Activated T-helper 2 cell treated with anti-CD3 and anti-CD28 coated beads, Interferon-gamma antibody, Interleukin-2, Interleukin-4, amounts not matched to agents 10 μg/mL and 5 μg/mL and 100 μg/mL, durations not matched to agents 14 hours and 24 hours and 36 hours (primary cell): Measurements from ENCODE around the gene CFAP92. TPM values are rescaled to one million over a fixed set of nuclear protein-coding genes. Genes with fewer than 3 reads are reported as not detected.
A peak's percentile ranks its signal among the peaks of the same experiment; 100 is the strongest.
"Not testable (repeated sequence)": the region's sequence is repeated elsewhere in the genome, so short reads cannot be mapped to it uniquely, and the experiment has no call there.

Source experiments
- DNase-seq: peaks from one replicate; pipeline ENCODE4 v3.0.0; 2021; ENCODE audit warnings: low spot score
- H3K27ac Mint-ChIP-seq: one replicate; pipeline ENCODE4 v1.8.0; 2021; ENCODE audit warnings: mixed read lengths
- H3K27me3 Mint-ChIP-seq: one replicate; pipeline ENCODE4 v1.8.0; 2021; ENCODE audit warnings: low read depth, mixed read lengths
- H3K36me3 Mint-ChIP-seq: one replicate; pipeline ENCODE4 v1.8.0; 2021; ENCODE audit warnings: low read depth, mixed read lengths
- H3K4me1 Mint-ChIP-seq: one replicate; pipeline ENCODE4 v1.8.0; 2021; ENCODE audit warnings: low read depth, mixed read lengths
- H3K4me3 Mint-ChIP-seq: one replicate; pipeline ENCODE4 v1.8.0; 2021; ENCODE audit warnings: low read depth, mild to moderate bottlenecking, moderate library complexity, mixed read lengths
- H3K9me3 Mint-ChIP-seq: one replicate; pipeline ENCODE4 v1.8.0; 2021; ENCODE audit warnings: mixed read lengths
- intact Hi-C: fragments of 100-400 bp; cut with micrococcal nuclease; formaldehyde crosslinking; loops from one replicate; pipeline ENCODE4 v1.15.1; 2023
- total RNA-seq: library from RNA; stranded (reverse); gene quantifications from 2 replicates; pipeline ENCODE4 v1.2.3, GENCODE V29; 2022

Gene CFAP92
- total RNA-seq, 1 donor from 2014 or later = not detected

GRCh38 chr3:128875556-128876120 lies 118.2 kb downstream of the CFAP92 start:
- H3K27ac Mint-ChIP-seq = no peak overlapping the region
- H3K4me1 Mint-ChIP-seq = peaks cover 33% of the 10 kb centered on the region
- no peak overlapping the region for H3K4me3 Mint-ChIP-seq
- H3K9me3 Mint-ChIP-seq = no peaks in the 10 kb centered on the region
- intact Hi-C loops = loop anchor here (5.0 kb wide), 2 partner anchors 242 to 372 kb away; partner anchors contain the start of gene COPG1
- DNase-seq = peak; percentile 52
- H3K36me3 Mint-ChIP-seq = peaks cover 5% of the 10 kb centered on the region
- no peaks in the 10 kb centered on the region for H3K27me3 Mint-ChIP-seq

- no peak overlapping the region for H3K4me3 Mint-ChIP-seq
- no peak for DNase-seq
- H3K9me3 Mint-ChIP-seq = no peaks in the 10 kb centered on the region
- peaks cover 28% of the 10 kb centered on the region for H3K4me1 Mint-ChIP-seq
- H3K27me3 Mint-ChIP-seq = no peaks in the 10 kb centered on the region
- intact Hi-C loops = loop anchor here (5.0 kb wide), 2 partner anchors 243 to 373 kb away; partner anchors contain the start of gene COPG1
- no peak overlapping the region for H3K27ac Mint-ChIP-seq
- H3K36me3 Mint-ChIP-seq = peaks cover 5% of the 10 kb centered on the region
Observed at GRCh38 chr3:128874481-128875180, 119.2 kb downstream of the CFAP92 start.

- Mint-ChIP-seq H3K27me3 (no peaks in the 10 kb centered on the region), H3K27ac (no peak overlapping the region), H3K36me3 (peaks cover 5% of the 10 kb centered on the region), H3K9me3 (no peaks in the 10 kb centered on the region), H3K4me3 (no peak overlapping the region), H3K4me1 (peaks cover 22% of the 10 kb centered on the region)
- intact Hi-C loops = no loop called here
- no peak for DNase-seq
Observed at GRCh38 chr3:128873244-128874022, 120.4 kb downstream of the CFAP92 start.

- Mint-ChIP-seq H3K9me3 (no peaks in the 10 kb centered on the region), H3K4me1 (peaks cover 16% of the 10 kb centered on the region), H3K4me3 (no peak overlapping the region), H3K27ac (no peak overlapping the region), H3K36me3 (peaks cover 2% of the 10 kb centered on the region), H3K27me3 (no peaks in the 10 kb centered on the region)
- DNase-seq = no peak
- intact Hi-C loops = no loop called here
Observed at GRCh38 chr3:128872744-128873143, 121.1 kb downstream of the CFAP92 start.

DNA sequence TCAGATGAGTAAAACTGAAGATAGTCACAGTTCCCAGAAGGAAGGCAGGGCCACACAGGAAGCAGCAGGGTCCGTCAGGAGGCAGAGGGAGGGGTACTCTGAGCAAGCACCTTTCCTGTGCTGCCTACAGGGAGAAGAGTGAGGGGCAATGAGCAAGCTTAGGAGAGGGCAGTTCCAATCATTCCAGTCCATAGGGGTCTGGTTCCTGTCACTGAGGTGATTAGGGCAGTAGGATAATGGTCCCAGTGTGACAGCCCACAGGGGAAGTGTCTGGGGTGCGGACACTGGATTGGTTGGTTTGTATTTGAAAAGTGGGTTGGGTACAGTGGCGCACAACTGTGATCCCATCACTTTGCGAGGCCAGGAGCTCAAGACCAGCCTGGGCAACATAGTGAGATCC lies 121.6 kb downstream of the CFAP92 start:
- Mint-ChIP-seq H3K36me3 (no peaks in the 10 kb centered on the region), H3K9me3 (no peaks in the 10 kb centered on the region), H3K4me3 (no peak overlapping the region), H3K27me3 (no peaks in the 10 kb centered on the region), H3K4me1 (peaks cover 15% of the 10 kb centered on the region), H3K27ac (no peak overlapping the region)
- intact Hi-C loops = no loop called here
- DNase-seq = no peak

DNA sequence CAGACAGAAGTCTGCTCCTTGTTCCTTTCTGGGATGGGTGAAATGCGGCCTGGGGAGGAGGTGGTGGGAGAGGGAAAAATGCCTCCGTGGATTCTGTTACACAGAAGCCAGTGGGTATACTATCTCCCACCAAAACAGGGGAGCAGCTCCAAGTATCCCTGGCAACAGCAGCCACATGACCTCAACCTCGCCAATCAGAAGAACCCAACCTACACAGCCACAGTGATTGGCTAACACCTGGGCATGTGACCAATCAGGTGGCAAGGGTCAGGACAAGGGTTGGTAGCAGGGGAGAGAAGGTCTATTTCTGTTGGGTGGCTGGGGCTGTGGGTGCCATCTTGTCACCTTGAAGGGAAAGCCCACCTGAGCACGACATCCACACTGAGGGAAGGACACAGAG lies 123.5 kb downstream of the CFAP92 start:
- H3K27me3 Mint-ChIP-seq = no peaks in the 10 kb centered on the region
- H3K36me3 Mint-ChIP-seq = no peaks in the 10 kb centered on the region
- no peaks in the 10 kb centered on the region for H3K9me3 Mint-ChIP-seq
- no peak overlapping the region for H3K27ac Mint-ChIP-seq
- intact Hi-C loops = no loop called here
- no peak for DNase-seq
- no peak overlapping the region for H3K4me3 Mint-ChIP-seq
- peaks cover 6% of the 10 kb centered on the region for H3K4me1 Mint-ChIP-seq

DNA sequence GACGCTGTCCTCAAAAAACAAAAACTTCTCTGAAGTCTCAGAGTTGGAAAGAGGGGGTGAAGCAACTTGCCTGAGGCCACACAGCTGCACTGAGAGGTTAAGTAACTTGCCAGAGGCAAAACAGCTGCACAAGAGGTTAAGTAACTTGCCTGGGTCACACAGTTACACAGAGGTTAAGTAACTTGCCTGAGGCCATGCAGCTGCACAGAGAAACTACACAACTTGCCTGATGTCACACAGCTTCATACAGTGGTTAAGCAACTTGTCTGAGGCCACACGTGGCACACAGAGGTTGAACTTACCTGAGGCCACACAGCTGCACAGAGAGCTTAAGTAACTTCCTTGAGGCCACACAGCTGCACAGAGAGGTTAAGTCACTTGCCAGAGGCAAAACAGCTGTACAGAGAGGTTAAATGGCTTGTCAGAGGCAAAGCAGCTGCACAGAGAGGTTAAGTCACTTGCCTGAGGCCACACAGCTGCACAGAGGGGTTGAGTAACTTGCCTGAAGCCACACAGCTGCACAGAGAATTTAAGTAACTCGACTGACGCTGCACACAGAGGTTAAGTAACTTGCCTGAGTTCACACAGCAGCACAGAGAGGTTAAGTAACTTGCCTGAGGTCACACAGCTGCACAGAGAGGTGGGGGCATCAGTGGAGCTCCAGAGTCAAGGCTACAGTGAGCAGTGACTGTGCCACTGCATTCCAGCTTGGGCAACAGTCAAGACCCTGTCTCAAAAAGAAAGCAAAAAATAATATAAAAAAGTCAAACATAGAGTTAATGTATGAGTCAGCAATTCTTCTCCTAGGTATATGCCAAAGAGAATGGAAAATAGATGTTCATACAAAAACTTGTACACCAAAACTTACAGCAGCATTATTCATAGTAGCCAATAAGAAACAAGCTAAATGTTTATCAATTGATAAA lies 126.4 kb downstream of the CFAP92 start:
- Mint-ChIP-seq H3K36me3 (no peaks in the 10 kb centered on the region), H3K4me1 (peaks cover 2% of the 10 kb centered on the region), H3K27ac (no peak overlapping the region), H3K4me3 (no peak overlapping the region), H3K9me3 (no peaks in the 10 kb centered on the region), H3K27me3 (no peaks in the 10 kb centered on the region)
- DNase-seq = no peak
- intact Hi-C loops = no loop called here

GRCh38 chr3:128864849-128865804 lies 128.7 kb downstream of the CFAP92 start:
- H3K27ac Mint-ChIP-seq, H3K27me3 Mint-ChIP-seq, H3K4me1 Mint-ChIP-seq, H3K4me3 Mint-ChIP-seq, intact Hi-C loops, DNase-seq: not testable (repeated sequence)
- peaks cover 12% of the 10 kb centered on the region for H3K36me3 Mint-ChIP-seq
- peaks cover 13% of the 10 kb centered on the region for H3K9me3 Mint-ChIP-seq

DNA sequence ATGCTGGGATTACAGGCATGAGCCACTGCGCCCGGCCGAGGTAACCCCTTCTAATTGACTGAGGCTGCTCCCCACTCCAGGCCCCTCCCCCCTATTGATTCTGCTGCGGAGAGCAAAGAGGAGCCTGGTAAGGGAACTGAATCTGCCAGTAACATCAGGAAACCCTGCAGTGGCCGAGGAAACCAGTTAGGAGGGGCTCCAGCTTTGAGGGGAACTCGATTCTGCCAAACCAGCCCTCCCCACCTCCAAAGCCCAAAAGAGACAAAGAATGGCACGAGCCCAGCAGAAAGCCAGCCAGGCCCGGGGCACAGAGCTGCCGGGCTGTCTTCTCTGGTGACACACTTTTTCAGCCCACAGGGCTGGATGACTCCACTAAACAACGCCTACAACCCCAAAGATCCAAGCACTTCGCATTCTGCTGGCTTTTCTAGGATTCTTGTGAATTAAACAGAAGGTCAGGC lies 129.5 kb downstream of the CFAP92 start:
- DNase-seq = no peak
- Mint-ChIP-seq H3K4me3 (no peak overlapping the region), H3K9me3 (peaks cover 19% of the 10 kb centered on the region), H3K27me3 (no peaks in the 10 kb centered on the region), H3K4me1 (peaks cover 2% of the 10 kb centered on the region), H3K27ac (no peak overlapping the region), H3K36me3 (peaks cover 18% of the 10 kb centered on the region)
- intact Hi-C loops = no loop called here

DNA sequence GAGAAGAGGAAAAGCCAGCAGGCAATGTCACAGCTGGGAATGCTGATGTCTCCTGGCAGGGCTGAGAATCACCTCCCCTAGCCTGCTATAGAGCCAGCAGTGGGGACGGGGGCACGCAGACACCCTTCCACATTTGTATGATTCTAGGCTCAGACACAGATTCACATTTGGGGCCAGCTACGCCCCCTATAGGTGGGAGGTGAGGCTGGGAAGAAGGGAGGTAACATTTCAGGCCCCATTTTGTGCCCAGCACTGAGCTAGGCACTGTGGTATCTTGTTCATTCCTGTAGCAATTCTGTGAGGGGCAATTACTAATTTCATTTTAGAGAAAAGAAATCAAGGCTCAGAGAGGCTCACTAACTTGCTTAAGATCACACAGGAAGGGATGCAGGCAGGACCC lies 130.3 kb downstream of the CFAP92 start:
- intact Hi-C loops = no loop called here
- Mint-ChIP-seq H3K4me3 (no peak overlapping the region), H3K4me1 (peaks cover 2% of the 10 kb centered on the region), H3K9me3 (peaks cover 28% of the 10 kb centered on the region), H3K36me3 (peaks cover 24% of the 10 kb centered on the region), H3K27me3 (no peaks in the 10 kb centered on the region), H3K27ac (no peak overlapping the region)
- no peak for DNase-seq

DNA sequence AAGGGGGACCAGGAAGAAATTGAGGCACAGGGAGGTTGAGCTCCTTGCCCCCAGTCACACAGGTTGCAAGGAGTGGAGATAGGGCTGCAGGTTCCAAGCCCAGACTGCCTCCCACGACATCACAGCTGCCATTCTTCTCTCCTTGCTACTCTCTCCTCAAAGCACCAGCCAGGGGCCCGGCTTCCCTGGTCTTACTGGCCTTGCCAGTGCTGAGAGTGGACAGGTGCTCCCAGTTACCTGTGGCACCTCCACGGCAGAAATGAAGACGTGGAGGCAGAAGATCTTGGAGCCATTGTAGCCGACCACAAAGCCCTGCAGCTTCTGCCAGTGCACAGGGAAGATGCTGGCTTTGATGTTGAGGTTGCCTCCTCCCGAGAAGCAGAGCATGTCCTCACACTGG lies 132.4 kb downstream of the CFAP92 start:
- Mint-ChIP-seq H3K27me3 (no peaks in the 10 kb centered on the region), H3K27ac (no peak overlapping the region), H3K4me3 (no peak overlapping the region), H3K9me3 (peaks cover 42% of the 10 kb centered on the region), H3K36me3 (peaks cover 35% of the 10 kb centered on the region), H3K4me1 (no peaks in the 10 kb centered on the region)
- no peak for DNase-seq
- intact Hi-C loops = no loop called here
